T47D (cell line): ENCODE measurements around the gene DISC1.
A peak's percentile ranks its signal among the peaks of the same experiment; 100 is the strongest.

Experiments
- DNase-seq, 2 experiments: peaks; one replicate each; pipeline versions ENCODE4 v3.0.0 to v3.0.0-alpha.2; 2011 to 2012; ENCODE audit warnings: low read depth in 1 of 2, low spot score in 1 of 2
- JUND ChIP-seq: IDR thresholded peaks from 2 replicates; pipeline ENCODE4 v1.6.1; 2012; ENCODE audit warnings: low read depth
- in situ Hi-C: cut with HindIII; loops from 2 replicates; pipeline ENCODE4 v1.10.0; 2016; ENCODE audit warnings: low sequenced_read_pairs, low pct_unique_long_range_greater_than_20kb

DISC1 gene

GRCh38 chr1:231855361-231855760 lies 228.8 kb downstream of the DISC1 start:
- in situ Hi-C loops, result no loop called here
- TF ChIP-seq JUND, result no peak
- no peak for DNase-seq

GRCh38 chr1:231855926-231856325 lies 229.3 kb downstream of the DISC1 start:
- DNase-seq, result peak in 1 of 2 experiments; percentile 13
- in situ Hi-C loops, result no loop called here
- TF ChIP-seq JUND, result no peak

- no peak for TF ChIP-seq JUND
- in situ Hi-C loops, result no loop called here
- no peak for DNase-seq
Observed at GRCh38 chr1:231856426-231856825, 229.8 kb downstream of the DISC1 start.

- in situ Hi-C loops, result no loop called here
- no peak for DNase-seq
- TF ChIP-seq JUND, result no peak
Observed at GRCh38 chr1:231856894-231857293, 230.3 kb downstream of the DISC1 start.

- in situ Hi-C loops, result no loop called here
- no peak for TF ChIP-seq JUND
- peak in 1 of 2 experiments; percentile 37 for DNase-seq
Observed at GRCh38 chr1:231857609-231858135, 231.1 kb downstream of the DISC1 start.

GRCh38 chr1:231860221-231861088 lies 233.9 kb downstream of the DISC1 start:
- no peak for DNase-seq
- TF ChIP-seq JUND, result no peak
- in situ Hi-C loops, result no loop called here

GRCh38 chr1:231861541-231862481 lies 235.2 kb downstream of the DISC1 start:
- no peak for DNase-seq
- in situ Hi-C loops, result no loop called here
- TF ChIP-seq JUND, result no peak

GRCh38 chr1:231862611-231863010 lies 236.0 kb downstream of the DISC1 start:
- TF ChIP-seq JUND, result no peak
- no peak for DNase-seq
- in situ Hi-C loops, result no loop called here

- no peak for TF ChIP-seq JUND
- in situ Hi-C loops, result no loop called here
- DNase-seq, result no peak
Observed at GRCh38 chr1:231865331-231865730, 238.7 kb downstream of the DISC1 start.

- in situ Hi-C loops, result no loop called here
- peak; percentile 48 to 75 for DNase-seq
- TF ChIP-seq JUND, result no peak
Observed at GRCh38 chr1:231866392-231867331, 240.1 kb downstream of the DISC1 start.

GRCh38 chr1:231867607-231868006 lies 241.0 kb downstream of the DISC1 start:
- no peak for DNase-seq
- in situ Hi-C loops, result no loop called here
- no peak for TF ChIP-seq JUND

GRCh38 chr1:231869364-231869763 lies 242.8 kb downstream of the DISC1 start:
- TF ChIP-seq JUND, result no peak
- no peak for DNase-seq
- in situ Hi-C loops, result no loop called here
